ENCODE measurements around the gene RUVBL1.
A peak's percentile ranks its signal among the peaks of the same experiment; 100 is the strongest.

Gene RUVBL1

GRCh38 chr3:128078322-128078721 is 45.3 kb downstream of the RUVBL1 start:
- Histone ChIP-seq H3K27me3 (peaks cover 10% of the 10 kb centered on the region), H3K9me3 (no peaks in the 10 kb centered on the region), H3K27ac (no peak overlapping the region), H3K4me1 (ENCODE audit: control insufficient read depth in 1 of 2, insufficient read depth in 1 of 2, low read depth in 1 of 2, low read length in 1 of 2) (peaks cover 32 to 33% of the 10 kb centered on the region in 2 experiments), H3K4me3 (ENCODE audit: low read depth in 1 of 2, low read length in 1 of 2) (no peak overlapping the region), H3K36me3 (peaks cover under 1% of the 10 kb centered on the region)
- no peak for TF ChIP-seq CTCF (IDR thresholded peaks at IDR 0.05)

GRCh38 chr3:128077665-128078064 is 45.9 kb downstream of the RUVBL1 start:
- no peak for TF ChIP-seq CTCF (IDR thresholded peaks at IDR 0.05)
- H3K9me3 ChIP-seq, result no peaks in the 10 kb centered on the region
- H3K27me3 ChIP-seq, result peaks cover 10% of the 10 kb centered on the region
- peaks cover 7% of the 10 kb centered on the region for H3K36me3 ChIP-seq
- H3K27ac ChIP-seq, result peak overlapping the region; percentile 60
- peaks cover 33 to 36% of the 10 kb centered on the region in 2 experiments for H3K4me1 ChIP-seq (ENCODE audit: control insufficient read depth in 1 of 2, insufficient read depth in 1 of 2, low read depth in 1 of 2, low read length in 1 of 2)
- H3K4me3 ChIP-seq (ENCODE audit: low read depth in 1 of 2, low read length in 1 of 2), result peak overlapping the region in 1 of 2 experiments; percentile 78

- TF ChIP-seq CTCF (IDR thresholded peaks at IDR 0.05), result peak; percentile 4
- peak overlapping the region; percentile 69 to 78 for H3K4me3 ChIP-seq (ENCODE audit: low read depth in 1 of 2, low read length in 1 of 2)
- peaks cover 11% of the 10 kb centered on the region for H3K36me3 ChIP-seq
- H3K27me3 ChIP-seq, result peaks cover 10% of the 10 kb centered on the region
- peaks cover 33 to 36% of the 10 kb centered on the region in 2 experiments for H3K4me1 ChIP-seq (ENCODE audit: control insufficient read depth in 1 of 2, insufficient read depth in 1 of 2, low read depth in 1 of 2, low read length in 1 of 2)
- peak overlapping the region; percentile 60 for H3K27ac ChIP-seq
- no peaks in the 10 kb centered on the region for H3K9me3 ChIP-seq
These were observed 46.4 kb downstream of the RUVBL1 start for GRCh38 chr3:128077202-128077624.

GRCh38 chr3:128076483-128077201 is 47.0 kb downstream of the RUVBL1 start:
- Histone ChIP-seq H3K4me3 (ENCODE audit: low read depth in 1 of 2, low read length in 1 of 2) (peak overlapping the region; percentile 69 to 78), H3K27me3 (peaks cover 10% of the 10 kb centered on the region), H3K36me3 (peaks cover 17% of the 10 kb centered on the region), H3K9me3 (no peaks in the 10 kb centered on the region), H3K27ac (peak overlapping the region; percentile 60), H3K4me1 (ENCODE audit: control insufficient read depth in 1 of 2, insufficient read depth in 1 of 2, low read depth in 1 of 2, low read length in 1 of 2) (peaks cover 33 to 36% of the 10 kb centered on the region in 2 experiments)
- peak; percentile 20 for TF ChIP-seq CTCF (IDR thresholded peaks at IDR 0.05)

GRCh38 chr3:128075522-128076482 is 47.8 kb downstream of the RUVBL1 start:
- Histone ChIP-seq H3K4me1 (ENCODE audit: control insufficient read depth in 1 of 2, insufficient read depth in 1 of 2, low read depth in 1 of 2, low read length in 1 of 2) (peaks cover 33 to 36% of the 10 kb centered on the region in 2 experiments), H3K27me3 (peaks cover 10% of the 10 kb centered on the region), H3K36me3 (peaks cover 25% of the 10 kb centered on the region), H3K4me3 (ENCODE audit: low read depth in 1 of 2, low read length in 1 of 2) (peak overlapping the region; percentile 69 to 78), H3K27ac (peak overlapping the region; percentile 36), H3K9me3 (no peaks in the 10 kb centered on the region)
- TF ChIP-seq CTCF (IDR thresholded peaks at IDR 0.05), result peak; percentile 98
